Type B pancreatic cell (in vitro differentiated cells): Measurements from ENCODE around the gene OPRL1. TPM values are rescaled to one million over a fixed set of nuclear protein-coding genes. Genes with fewer than 3 reads are reported as not detected.

Experiments used
- DNase-seq: peaks from one replicate; pipeline ENCODE4 v3.0.0; 2021; ENCODE audit warnings: mixed read lengths; ENCODE audit not compliant: unreplicated experiment; ENCODE audit errors: extremely low spot score
- H3K27ac Mint-ChIP-seq: 2 replicates; pipeline ENCODE4 v1.8.0; 2021; ENCODE audit warnings: mild to moderate bottlenecking, mixed read lengths
- H3K27me3 Mint-ChIP-seq: 2 replicates; pipeline ENCODE4 v1.8.0; 2021; ENCODE audit warnings: mixed read lengths
- H3K36me3 Mint-ChIP-seq: 2 replicates; pipeline ENCODE4 v1.8.0; 2021; ENCODE audit warnings: mixed read lengths
- H3K4me1 Mint-ChIP-seq: one replicate; pipeline ENCODE4 v1.8.0; 2021; ENCODE audit warnings: mixed read lengths; ENCODE audit not compliant: unreplicated experiment
- H3K4me3 Mint-ChIP-seq: 2 replicates; pipeline ENCODE4 v1.8.0; 2021; ENCODE audit warnings: mild to moderate bottlenecking, mixed read lengths
- H3K9me3 Mint-ChIP-seq: 2 replicates; pipeline ENCODE4 v1.8.0; 2021; ENCODE audit warnings: mixed read lengths
- total RNA-seq: library from RNA; stranded (reverse); gene quantifications from 2 replicates; pipeline ENCODE4 v1.2.1, GENCODE V29; 2021; ENCODE audit warnings: low replicate concordance
- TF ChIP-seq, protein P1 (sequence below): fragments of 200-600 bp; sonication (generic); conservative IDR thresholded peaks from 2 replicates; pipeline ENCODE4 v1.5.0; 2021; ENCODE audit warnings: antibody characterized with exemption, mild to moderate bottlenecking

Gene OPRL1
- total RNA-seq, 1 donor from 2014 or later, result 1.9 TPM

DNA sequence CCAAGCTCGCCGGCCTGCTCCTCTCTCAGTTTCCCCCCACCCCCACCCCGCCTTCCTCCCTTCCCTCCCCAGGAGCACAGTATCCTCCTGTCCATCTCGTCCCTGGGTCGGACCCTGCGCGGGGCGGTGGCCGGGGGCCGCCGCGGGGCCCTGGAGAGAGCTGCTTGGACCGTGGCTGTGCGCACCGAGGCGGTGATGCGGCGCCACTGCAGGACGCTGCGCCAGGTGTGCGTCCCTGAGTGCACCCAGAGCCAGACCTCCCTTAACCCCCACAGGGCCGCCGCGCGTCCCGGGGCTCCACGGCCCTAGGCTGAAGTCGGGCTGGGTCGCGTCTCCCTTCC lies 41.7 kb upstream of the OPRL1 start:
- Mint-ChIP-seq H3K27me3 (peaks cover 47% of the 10 kb centered on the region), H3K4me3 (no peak overlapping the region), H3K4me1 (no peaks in the 10 kb centered on the region)

DNA sequence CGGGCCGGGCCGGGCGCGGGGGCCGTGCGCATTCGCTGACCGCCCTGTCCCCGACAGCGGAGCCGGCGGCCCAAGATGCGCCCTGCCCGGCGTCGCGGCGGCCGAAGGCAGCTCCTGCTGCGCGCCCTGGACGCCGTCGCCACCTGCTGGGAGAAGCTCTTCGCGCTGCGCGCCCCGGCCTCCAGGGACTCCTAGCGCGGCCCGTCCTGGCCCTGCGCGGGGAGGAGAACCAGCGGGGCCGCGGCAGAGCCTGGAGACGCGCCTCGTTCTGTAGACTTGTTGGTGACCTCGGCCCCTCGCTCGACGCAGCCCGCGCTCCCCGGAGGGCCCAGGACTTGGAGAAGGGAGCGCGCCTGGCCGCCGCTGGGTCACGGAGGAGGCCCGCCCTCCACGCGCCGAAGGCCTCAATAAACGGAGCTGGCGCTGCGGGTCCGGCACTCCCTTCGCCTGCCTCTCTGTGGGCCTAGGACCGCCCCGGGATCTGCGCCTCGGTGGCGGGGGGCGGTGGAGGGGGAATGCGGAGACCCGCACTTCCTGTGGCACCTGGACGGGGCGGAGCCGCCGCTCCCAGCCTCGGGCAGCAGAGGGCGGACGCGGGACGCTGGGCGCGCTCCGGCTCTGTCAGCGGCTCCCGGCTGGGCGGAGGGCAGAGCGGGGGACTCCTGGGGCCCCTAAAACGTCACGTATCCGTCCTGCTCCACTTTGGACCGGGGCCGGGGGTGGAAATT lies 41.2 kb upstream of the OPRL1 start:
- peak overlapping the region; percentile 89 for H3K27ac Mint-ChIP-seq
- no peaks in the 10 kb centered on the region for H3K4me1 Mint-ChIP-seq
- TF ChIP-seq, protein P1, sequence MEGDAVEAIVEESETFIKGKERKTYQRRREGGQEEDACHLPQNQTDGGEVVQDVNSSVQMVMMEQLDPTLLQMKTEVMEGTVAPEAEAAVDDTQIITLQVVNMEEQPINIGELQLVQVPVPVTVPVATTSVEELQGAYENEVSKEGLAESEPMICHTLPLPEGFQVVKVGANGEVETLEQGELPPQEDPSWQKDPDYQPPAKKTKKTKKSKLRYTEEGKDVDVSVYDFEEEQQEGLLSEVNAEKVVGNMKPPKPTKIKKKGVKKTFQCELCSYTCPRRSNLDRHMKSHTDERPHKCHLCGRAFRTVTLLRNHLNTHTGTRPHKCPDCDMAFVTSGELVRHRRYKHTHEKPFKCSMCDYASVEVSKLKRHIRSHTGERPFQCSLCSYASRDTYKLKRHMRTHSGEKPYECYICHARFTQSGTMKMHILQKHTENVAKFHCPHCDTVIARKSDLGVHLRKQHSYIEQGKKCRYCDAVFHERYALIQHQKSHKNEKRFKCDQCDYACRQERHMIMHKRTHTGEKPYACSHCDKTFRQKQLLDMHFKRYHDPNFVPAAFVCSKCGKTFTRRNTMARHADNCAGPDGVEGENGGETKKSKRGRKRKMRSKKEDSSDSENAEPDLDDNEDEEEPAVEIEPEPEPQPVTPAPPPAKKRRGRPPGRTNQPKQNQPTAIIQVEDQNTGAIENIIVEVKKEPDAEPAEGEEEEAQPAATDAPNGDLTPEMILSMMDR, result peak; percentile 79
- peaks cover 52% of the 10 kb centered on the region for H3K27me3 Mint-ChIP-seq
- H3K4me3 Mint-ChIP-seq, result peak overlapping the region; percentile 79
- H3K36me3 Mint-ChIP-seq, result no peaks in the 10 kb centered on the region
- H3K9me3 Mint-ChIP-seq, result no peaks in the 10 kb centered on the region
- DNase-seq, result no peak

More for the DNA sequence above, 41.7 kb upstream of the OPRL1 start:
- TF ChIP-seq, protein P1, result no peak
- no peaks in the 10 kb centered on the region for H3K9me3 Mint-ChIP-seq
- DNase-seq, result no peak
- no peak overlapping the region for H3K27ac Mint-ChIP-seq
- no peaks in the 10 kb centered on the region for H3K36me3 Mint-ChIP-seq

DNA sequence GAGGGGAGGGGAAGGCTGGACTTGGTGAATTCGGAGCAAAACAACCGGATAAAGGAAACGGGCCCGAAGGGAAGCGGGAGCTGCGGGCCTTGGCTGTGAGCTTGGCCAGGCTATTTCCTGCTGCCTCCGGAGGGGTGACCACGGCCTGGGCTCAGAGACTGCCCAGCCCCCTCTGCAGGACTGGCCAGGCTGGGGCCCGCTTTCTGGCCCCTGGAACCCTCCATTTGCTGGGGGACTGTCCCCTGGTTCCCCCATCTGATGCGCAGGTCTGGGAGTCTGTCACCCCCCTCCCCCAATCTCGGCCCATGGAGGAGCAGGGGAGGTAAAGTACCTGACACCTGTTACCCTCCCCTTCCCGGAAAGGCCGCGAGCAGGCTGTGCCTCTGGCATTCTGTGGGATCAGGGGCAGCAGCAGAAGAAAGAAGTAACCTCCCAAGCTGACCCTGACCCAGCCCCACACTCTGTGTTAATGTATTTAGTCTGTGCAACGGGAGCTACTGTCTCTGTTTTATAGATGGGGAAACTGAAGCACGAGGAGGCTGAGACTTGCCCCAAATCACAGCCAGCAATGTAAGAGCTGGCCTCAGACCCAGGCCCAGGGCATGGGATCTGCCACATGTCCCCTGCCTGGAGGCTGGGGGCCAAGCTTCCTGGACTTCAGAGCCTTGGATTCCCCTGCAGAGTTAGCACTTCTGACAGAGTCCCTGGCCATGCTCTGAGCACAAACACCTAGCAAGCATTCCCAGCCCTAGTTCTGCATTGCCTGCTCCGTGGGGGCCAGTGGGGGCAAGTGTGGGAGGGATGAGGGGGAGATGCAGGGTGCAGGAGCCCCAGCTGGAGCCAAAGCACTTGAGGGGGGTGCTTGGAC lies 40.4 kb upstream of the OPRL1 start:
- Mint-ChIP-seq H3K4me1 (peaks cover 2% of the 10 kb centered on the region), H3K27me3 (peaks cover 60% of the 10 kb centered on the region)

DNA sequence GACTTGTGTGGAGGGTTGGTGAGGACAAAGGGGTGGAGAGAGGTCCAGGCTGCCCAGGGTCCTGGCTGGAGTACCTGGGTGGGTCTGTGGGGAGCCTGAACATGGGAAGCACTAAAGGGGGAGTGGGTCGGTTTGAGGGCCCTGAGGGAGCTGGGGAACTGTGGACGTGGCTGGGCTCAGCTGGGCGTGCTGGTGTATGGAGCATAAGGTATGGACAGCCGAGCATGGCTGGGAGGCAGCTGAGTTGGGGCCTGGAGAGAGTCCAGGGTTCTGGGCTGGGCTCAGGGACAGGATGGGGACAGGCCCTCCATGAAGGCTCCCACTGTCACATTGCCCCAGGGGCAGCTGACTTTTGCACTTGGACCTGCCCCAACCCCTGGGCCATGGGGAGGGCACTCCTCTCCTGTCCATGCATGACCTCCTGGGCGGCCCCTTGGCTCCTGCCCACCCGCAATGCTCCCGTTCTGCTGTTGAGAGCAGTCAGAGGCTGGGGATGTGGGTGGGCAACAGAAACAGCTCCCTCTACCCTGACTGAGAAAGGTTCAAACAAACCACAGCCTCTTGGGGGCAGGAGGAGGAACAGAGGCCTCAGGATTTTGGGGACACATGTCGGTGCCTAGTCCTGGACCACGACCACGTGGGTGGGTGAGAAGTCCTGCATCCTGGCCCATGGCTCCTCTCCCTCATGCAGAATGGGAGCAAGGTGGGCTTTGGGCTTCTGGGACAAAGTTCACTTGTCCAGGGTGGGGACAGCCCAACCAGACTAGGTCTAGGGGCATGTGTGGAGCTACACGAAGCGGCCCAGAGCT lies 39.4 kb upstream of the OPRL1 start:
- no peak for DNase-seq
- Mint-ChIP-seq H3K4me3 (peak overlapping the region; percentile 79), H3K27me3 (peaks cover 69% of the 10 kb centered on the region), H3K4me1 (peaks cover 5% of the 10 kb centered on the region), H3K27ac (peak overlapping the region; percentile 93), H3K36me3 (no peaks in the 10 kb centered on the region), H3K9me3 (no peaks in the 10 kb centered on the region)
- TF ChIP-seq, protein P1, result no peak

More for the DNA sequence above, 40.4 kb upstream of the OPRL1 start:
- TF ChIP-seq, protein P1, result no peak
- Mint-ChIP-seq H3K4me3 (peak overlapping the region; percentile 79), H3K27ac (peak overlapping the region; percentile 89), H3K9me3 (no peaks in the 10 kb centered on the region), H3K36me3 (no peaks in the 10 kb centered on the region)
- no peak for DNase-seq

DNA sequence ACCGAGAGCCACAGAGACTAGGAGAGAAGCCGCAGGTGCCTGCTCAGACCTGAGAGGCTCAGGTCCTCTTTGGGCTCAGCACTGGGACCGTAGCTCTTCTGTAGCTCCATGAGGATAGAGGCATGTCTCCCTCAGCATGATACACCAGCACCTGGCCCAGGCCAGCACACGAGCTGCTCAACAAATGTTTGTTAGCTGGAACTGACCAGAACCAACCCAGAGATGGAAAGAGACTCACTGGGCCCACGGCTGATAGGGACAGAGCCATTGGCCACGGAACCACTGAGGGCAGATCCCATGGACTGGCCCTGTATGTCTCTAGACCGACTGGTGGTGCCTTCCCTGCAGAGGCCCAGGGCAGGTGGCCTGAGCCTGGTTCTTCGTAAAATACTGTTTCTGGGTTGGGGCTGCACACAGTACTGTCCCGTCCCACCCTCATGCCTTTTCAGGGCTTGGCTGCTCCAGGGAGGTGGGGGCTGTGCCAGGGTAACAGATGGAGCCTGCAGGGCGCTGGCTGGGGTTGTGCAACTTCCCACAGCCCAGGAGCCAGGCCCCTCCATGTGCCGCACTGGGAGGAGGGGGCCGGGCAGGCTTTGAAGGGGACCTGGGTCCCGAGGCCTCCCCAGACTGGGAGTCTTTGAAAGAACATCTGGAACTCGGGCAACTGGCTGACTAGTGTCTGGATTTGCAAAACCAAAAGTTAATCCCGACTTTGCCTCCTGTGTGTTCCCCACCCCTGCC lies 38.7 kb upstream of the OPRL1 start:
- Mint-ChIP-seq H3K4me3 (peak overlapping the region; percentile 77), H3K27me3 (peaks cover 77% of the 10 kb centered on the region), H3K4me1 (peaks cover 5% of the 10 kb centered on the region), H3K36me3 (no peaks in the 10 kb centered on the region), H3K9me3 (no peaks in the 10 kb centered on the region), H3K27ac (peak overlapping the region; percentile 93)
- no peak for DNase-seq
- TF ChIP-seq, protein P1, result no peak
